Effector memory CD4-positive, alpha-beta T cell (primary cell): Measurements from ENCODE around the gene NT5DC1.

Experiments
- DNase-seq, 3 donors: peaks; one replicate each; pipeline ENCODE4 v3.0.0-alpha.2; 2020
- H3K27ac ChIP-seq: 2 replicates; pipeline ENCODE4 v1.7.0; 2013; ENCODE audit warnings: mild to moderate bottlenecking, low read length, moderate library complexity; ENCODE audit not compliant: insufficient read depth, poor library complexity, severe bottlenecking
- H3K27me3 ChIP-seq: replicated peaks from 2 replicates; pipeline ENCODE4 v1.7.0; 2013; ENCODE audit warnings: mild to moderate bottlenecking, low read length; ENCODE audit not compliant: insufficient read depth, control insufficient read depth, poor library complexity, severe bottlenecking
- H3K36me3 ChIP-seq: 2 replicates; pipeline ENCODE4 v1.7.0; 2013; ENCODE audit warnings: mild to moderate bottlenecking, low read length, moderate library complexity; ENCODE audit not compliant: control insufficient read depth, insufficient read depth
- H3K4me1 ChIP-seq: 2 replicates; pipeline ENCODE4 v1.7.0; 2013; ENCODE audit warnings: low read length, mild to moderate bottlenecking; ENCODE audit not compliant: control insufficient read depth, insufficient read depth, poor library complexity, severe bottlenecking
- H3K4me3 ChIP-seq: 2 replicates; pipeline ENCODE4 v1.7.0; 2013; ENCODE audit warnings: low read length, low read depth, mild to moderate bottlenecking; ENCODE audit not compliant: insufficient read depth, poor library complexity, severe bottlenecking
- H3K9me3 ChIP-seq: 2 replicates; pipeline ENCODE4 v1.7.0; 2013; ENCODE audit warnings: mild to moderate bottlenecking, low read length, moderate library complexity; ENCODE audit not compliant: control insufficient read depth

The NT5DC1 gene

GRCh38 chr6:116105247-116105646 lies 4.6 kb downstream of the NT5DC1 start:
- no peak overlapping the region for H3K4me3 ChIP-seq
- no peaks in the 10 kb centered on the region for H3K9me3 ChIP-seq
- peaks cover 23% of the 10 kb centered on the region for H3K4me1 ChIP-seq
- no peak overlapping the region for H3K27ac ChIP-seq
- H3K36me3 ChIP-seq, result peaks cover 16% of the 10 kb centered on the region
- no peaks in the 10 kb centered on the region for H3K27me3 ChIP-seq
- no peak for DNase-seq

- no peaks in the 10 kb centered on the region for H3K9me3 ChIP-seq
- no peak for DNase-seq
- H3K36me3 ChIP-seq, result peaks cover 25% of the 10 kb centered on the region
- no peak overlapping the region for H3K4me3 ChIP-seq
- H3K4me1 ChIP-seq, result peaks cover 22% of the 10 kb centered on the region
- H3K27ac ChIP-seq, result no peak overlapping the region
- H3K27me3 ChIP-seq, result no peaks in the 10 kb centered on the region
Measured at GRCh38 chr6:116106146-116106545, 5.5 kb downstream of the NT5DC1 start.

- H3K4me3 ChIP-seq, result no peak overlapping the region
- no peaks in the 10 kb centered on the region for H3K27me3 ChIP-seq
- no peak overlapping the region for H3K27ac ChIP-seq
- no peaks in the 10 kb centered on the region for H3K9me3 ChIP-seq
- no peaks in the 10 kb centered on the region for H3K4me1 ChIP-seq
- DNase-seq, result no peak
- H3K36me3 ChIP-seq, result peaks cover 39% of the 10 kb centered on the region
Measured at GRCh38 chr6:116108836-116109235, 8.2 kb downstream of the NT5DC1 start.

GRCh38 chr6:116111552-116112528 lies 11.2 kb downstream of the NT5DC1 start:
- H3K27me3 ChIP-seq, result no peaks in the 10 kb centered on the region
- no peaks in the 10 kb centered on the region for H3K9me3 ChIP-seq
- H3K36me3 ChIP-seq, result peaks cover 53% of the 10 kb centered on the region
- no peak overlapping the region for H3K4me3 ChIP-seq
- no peak for DNase-seq
- H3K4me1 ChIP-seq, result no peaks in the 10 kb centered on the region
- H3K27ac ChIP-seq, result no peak overlapping the region

GRCh38 chr6:116113386-116113785 lies 12.7 kb downstream of the NT5DC1 start:
- Histone ChIP-seq H3K27ac (no peak overlapping the region), H3K36me3 (peaks cover 58% of the 10 kb centered on the region)
- DNase-seq, result no peak

GRCh38 chr6:116115781-116116180 lies 15.1 kb downstream of the NT5DC1 start:
- H3K27ac ChIP-seq, result no peak overlapping the region
- no peaks in the 10 kb centered on the region for H3K9me3 ChIP-seq
- no peak overlapping the region for H3K4me3 ChIP-seq
- H3K4me1 ChIP-seq, result no peaks in the 10 kb centered on the region
- no peak for DNase-seq
- no peaks in the 10 kb centered on the region for H3K27me3 ChIP-seq
- peaks cover 55% of the 10 kb centered on the region for H3K36me3 ChIP-seq

More at GRCh38 chr6:116113386-116113785, 12.7 kb downstream of the NT5DC1 start:
- Histone ChIP-seq H3K4me3 (no peak overlapping the region), H3K9me3 (no peaks in the 10 kb centered on the region), H3K27me3 (no peaks in the 10 kb centered on the region), H3K4me1 (no peaks in the 10 kb centered on the region)

- no peak for DNase-seq
- Histone ChIP-seq H3K27ac (no peak overlapping the region), H3K27me3 (no peaks in the 10 kb centered on the region), H3K9me3 (no peaks in the 10 kb centered on the region), H3K4me1 (no peaks in the 10 kb centered on the region), H3K4me3 (no peak overlapping the region), H3K36me3 (peaks cover 40% of the 10 kb centered on the region)
Measured at GRCh38 chr6:116118608-116119007, 18.0 kb downstream of the NT5DC1 start.

- H3K4me1 ChIP-seq, result no peaks in the 10 kb centered on the region
- H3K4me3 ChIP-seq, result no peak overlapping the region
- DNase-seq, result no peak
- no peaks in the 10 kb centered on the region for H3K27me3 ChIP-seq
- peaks cover 27% of the 10 kb centered on the region for H3K36me3 ChIP-seq
- H3K9me3 ChIP-seq, result no peaks in the 10 kb centered on the region
- no peak overlapping the region for H3K27ac ChIP-seq
Measured at GRCh38 chr6:116120430-116120829, 19.8 kb downstream of the NT5DC1 start.

GRCh38 chr6:116126032-116126431 lies 25.4 kb downstream of the NT5DC1 start, which contains the start of gene COL10A1:
Gene COL10A1 (minus strand): TSS chr6:116126132. CDS start chr6:116125492, 640 bp downstream.
- H3K4me1 ChIP-seq, result no peaks in the 10 kb centered on the region
- DNase-seq, result no peak
- H3K36me3 ChIP-seq, result no peaks in the 10 kb centered on the region
- no peaks in the 10 kb centered on the region for H3K27me3 ChIP-seq
- H3K27ac ChIP-seq, result no peak within 1 kb of the TSS
- H3K4me3 ChIP-seq, result no peak within 1 kb of the TSS
- no peaks in the 10 kb centered on the region for H3K9me3 ChIP-seq

- H3K4me1 ChIP-seq, result no peaks in the 10 kb centered on the region
- no peak overlapping the region for H3K27ac ChIP-seq
- no peak overlapping the region for H3K4me3 ChIP-seq
- H3K27me3 ChIP-seq, result no peaks in the 10 kb centered on the region
- DNase-seq, result no peak
- no peaks in the 10 kb centered on the region for H3K36me3 ChIP-seq
- no peaks in the 10 kb centered on the region for H3K9me3 ChIP-seq
Measured at GRCh38 chr6:116127771-116128493, 27.3 kb downstream of the NT5DC1 start.
